OCI-LY1 (cell line): ENCODE data around the gene SEC23IP.

Source experiments
- CTCF ChIP-seq: fragments of 200-600 bp; sonication (generic), shearing (Covaris generic); IDR thresholded peaks from 2 replicates; pipeline ENCODE4 v1.5.1; 2017; ENCODE audit warnings: mild to moderate bottlenecking, antibody characterized with exemption, low read length, moderate library complexity, mixed read lengths
- EZH2 ChIP-seq: fragments of 200-600 bp; sonication (generic), shearing (Covaris generic); IDR thresholded peaks from 2 replicates; pipeline ENCODE4 v1.8.0; 2017; ENCODE audit warnings: borderline replicate concordance, mixed run types, mild to moderate bottlenecking, antibody characterized with exemption, low read length, moderate library complexity, mixed read lengths

GRCh38 chr10:119859420-119860258, 32.9 kb upstream of the SEC23IP start:
- peak; percentile 70 for TF ChIP-seq CTCF
- no peak for TF ChIP-seq EZH2
